Right lobe of liver (tissue), 4 donors: Measurements from ENCODE around the gene CDRT15.

Experiments used
- POLR2A ChIP-seq: fragments of 450-650 bp; IDR thresholded peaks from one replicate; pipeline ENCODE4 v1.6.1; 2017; ENCODE audit warnings: antibody characterized with exemption, mild to moderate bottlenecking
- TF ChIP-seq, protein P1 (sequence below), 4 donors: fragments of 200-600 bp in 3 of 4; fragments of 450-650 bp in 1 of 4; IDR thresholded peaks; one replicate each; pipeline versions ENCODE4 v1.5.1 to v1.8.0; 2016 to 2022; ENCODE audit warnings: antibody characterized with exemption in 4 of 4, mild to moderate bottlenecking in 2 of 4
- donor health status: DM: no; HTN: no; CAD: no.
- donor health status: DM: no; HTN: no; CAD: no.
- donor health status: DM: no; HTN: yes; CAD: no.

DNA sequence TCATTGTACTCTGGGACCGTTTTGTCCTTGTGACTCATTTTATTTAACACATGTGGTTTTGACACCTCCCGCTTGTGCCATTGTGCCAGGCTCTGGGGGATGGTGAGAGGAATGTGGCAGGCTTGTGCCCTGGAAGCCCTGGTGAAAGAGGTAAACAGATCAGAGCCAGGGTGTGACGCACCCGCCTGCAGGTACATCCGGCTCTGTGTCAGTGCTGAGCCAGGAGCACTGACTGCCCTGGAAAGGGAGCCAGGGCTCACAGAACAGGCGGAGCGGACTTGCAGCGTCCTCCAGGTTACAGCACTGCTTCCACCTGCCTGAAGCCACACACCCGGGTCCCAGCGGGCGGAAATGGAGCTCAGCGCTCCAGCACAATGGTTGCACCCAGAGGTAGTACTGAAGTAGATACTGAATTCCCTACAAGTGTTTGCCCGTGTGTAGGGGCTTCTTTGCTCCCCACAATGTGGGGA lies 30.6 kb downstream of the CDRT15 start:
- TF ChIP-seq POLR2A, result peak; percentile 67
- TF ChIP-seq, protein P1, sequence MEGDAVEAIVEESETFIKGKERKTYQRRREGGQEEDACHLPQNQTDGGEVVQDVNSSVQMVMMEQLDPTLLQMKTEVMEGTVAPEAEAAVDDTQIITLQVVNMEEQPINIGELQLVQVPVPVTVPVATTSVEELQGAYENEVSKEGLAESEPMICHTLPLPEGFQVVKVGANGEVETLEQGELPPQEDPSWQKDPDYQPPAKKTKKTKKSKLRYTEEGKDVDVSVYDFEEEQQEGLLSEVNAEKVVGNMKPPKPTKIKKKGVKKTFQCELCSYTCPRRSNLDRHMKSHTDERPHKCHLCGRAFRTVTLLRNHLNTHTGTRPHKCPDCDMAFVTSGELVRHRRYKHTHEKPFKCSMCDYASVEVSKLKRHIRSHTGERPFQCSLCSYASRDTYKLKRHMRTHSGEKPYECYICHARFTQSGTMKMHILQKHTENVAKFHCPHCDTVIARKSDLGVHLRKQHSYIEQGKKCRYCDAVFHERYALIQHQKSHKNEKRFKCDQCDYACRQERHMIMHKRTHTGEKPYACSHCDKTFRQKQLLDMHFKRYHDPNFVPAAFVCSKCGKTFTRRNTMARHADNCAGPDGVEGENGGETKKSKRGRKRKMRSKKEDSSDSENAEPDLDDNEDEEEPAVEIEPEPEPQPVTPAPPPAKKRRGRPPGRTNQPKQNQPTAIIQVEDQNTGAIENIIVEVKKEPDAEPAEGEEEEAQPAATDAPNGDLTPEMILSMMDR (IDR thresholded peaks at IDR 0.05), result peak in 1 of 4 donors; percentile 7
